Lung microvascular endothelial cell (primary cell): ENCODE measurements around the gene KNDC1. TPM values are rescaled to one million over a fixed set of nuclear protein-coding genes. Genes with fewer than 3 reads are reported as not detected.
"Not testable (repeated sequence)": the region's sequence is repeated elsewhere in the genome, so short reads cannot be mapped to it uniquely, and the experiment has no call there.

Experiments
- DNase-seq, 2 donors: peaks; one replicate each; pipeline versions ENCODE4 v3.0.0 to v3.0.0-alpha.2; 2010; ENCODE audit warnings: low read depth in 2 of 2
- total RNA-seq: library from RNA; depleted of rRNA; stranded (reverse); fragments of >200 nt; gene quantifications from 2 replicates; pipeline ENCODE4 v1.2.1, GENCODE V29; 2014

Gene KNDC1, protein sequence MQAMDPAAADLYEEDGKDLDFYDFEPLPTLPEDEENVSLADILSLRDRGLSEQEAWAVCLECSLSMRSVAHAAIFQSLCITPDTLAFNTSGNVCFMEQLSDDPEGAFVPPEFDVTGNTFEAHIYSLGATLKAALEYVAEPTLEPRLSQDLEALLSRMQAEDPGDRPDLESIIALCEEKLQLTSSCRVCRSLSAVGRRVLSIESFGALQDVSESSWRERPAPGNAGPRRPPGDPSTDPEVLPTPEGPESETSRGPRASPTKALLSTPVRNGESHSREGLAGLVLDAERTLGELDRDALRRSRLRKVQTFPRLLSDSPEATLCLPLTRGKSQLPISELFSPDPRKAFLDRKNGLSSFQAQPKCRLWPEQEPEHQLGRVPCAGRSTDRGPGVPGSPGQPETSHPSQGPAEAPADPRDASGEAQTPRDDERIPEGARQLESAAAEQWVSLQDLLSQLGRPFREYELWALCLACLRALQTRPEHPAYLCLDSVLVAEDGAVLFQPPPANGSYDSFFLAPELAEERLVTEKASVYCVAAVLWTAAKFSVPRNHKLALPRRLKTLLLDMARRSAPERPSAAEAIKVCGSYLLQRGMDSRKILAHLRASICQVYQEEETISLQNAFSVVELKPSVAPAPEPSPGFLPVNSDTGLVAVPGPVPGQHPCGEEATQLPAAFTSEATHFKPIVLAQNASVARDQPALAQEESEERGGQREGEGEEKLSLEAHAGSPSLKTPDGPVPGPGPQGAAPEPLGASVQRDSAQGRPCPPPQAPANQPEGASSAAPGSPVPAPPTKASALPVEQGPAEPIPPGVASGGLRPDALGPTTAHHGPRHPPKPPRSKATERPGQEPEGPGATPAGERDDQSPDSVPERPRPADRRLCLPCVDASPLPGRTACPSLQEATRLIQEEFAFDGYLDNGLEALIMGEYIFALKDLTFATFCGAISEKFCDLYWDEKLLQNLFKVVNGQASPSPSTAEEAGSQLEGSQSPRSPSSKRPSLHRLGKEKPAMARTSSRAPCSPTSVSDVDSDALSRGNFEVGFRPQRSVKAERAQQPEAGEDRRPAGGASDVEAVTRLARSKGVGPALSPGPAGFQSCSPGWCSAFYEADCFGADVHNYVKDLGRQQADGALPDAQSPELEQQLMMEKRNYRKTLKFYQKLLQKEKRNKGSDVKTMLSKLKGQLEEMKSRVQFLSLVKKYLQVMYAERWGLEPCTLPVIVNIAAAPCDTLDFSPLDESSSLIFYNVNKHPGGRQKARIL (N-terminal part only)
- 0.20 TPM in 1 of 2 replicates, not detected in the other for total RNA-seq

DNA sequence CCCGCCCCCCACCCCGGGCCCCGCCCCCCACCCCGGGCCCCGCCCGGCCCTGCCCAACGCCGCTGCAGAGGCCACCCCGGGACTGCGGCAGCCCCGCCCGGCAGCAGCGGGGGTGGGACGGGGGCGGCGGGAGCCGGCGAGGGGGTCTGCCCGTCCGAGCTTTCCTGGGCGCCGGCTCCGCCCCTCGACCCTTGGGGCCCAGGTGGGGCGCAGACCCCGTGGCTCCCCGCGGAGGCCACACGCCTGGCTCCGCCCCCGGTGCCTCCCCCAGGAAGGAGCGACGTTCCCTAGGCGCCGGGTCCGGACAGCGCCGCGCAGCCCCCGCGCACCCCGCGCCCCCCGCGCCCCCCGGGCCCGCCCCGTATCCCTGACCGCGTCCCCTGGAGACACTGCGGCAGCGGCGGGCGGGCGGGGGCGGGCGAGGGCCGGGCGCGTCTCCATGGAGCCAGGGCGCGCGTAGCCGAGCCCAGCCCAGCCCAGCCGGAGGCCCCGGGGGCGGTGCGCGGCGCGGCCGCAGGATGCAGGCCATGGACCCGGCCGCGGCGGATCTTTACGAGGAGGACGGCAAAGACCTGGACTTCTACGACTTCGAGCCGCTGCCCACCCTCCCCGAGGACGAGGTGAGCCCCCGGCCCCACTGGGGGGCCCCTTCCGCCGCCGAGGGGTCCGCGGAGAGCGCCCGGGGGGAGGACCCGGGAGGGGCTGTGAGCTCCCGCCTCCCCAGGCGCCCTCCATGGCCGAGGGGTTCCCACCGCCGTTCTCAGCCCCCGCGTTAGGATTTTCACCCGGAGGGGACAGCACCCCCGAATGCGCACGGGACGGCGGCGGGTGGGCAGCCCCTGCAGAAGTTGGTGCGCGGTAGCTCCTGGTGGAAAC, at the start of gene KNDC1:
Gene KNDC1, plus strand, starts transcription at position 270 of the 876 bp plus-strand sequence. Its CDS starts 249 bp downstream, at position 519.
- DNase-seq, result peak in 1 of 2 donors; percentile 32

DNA sequence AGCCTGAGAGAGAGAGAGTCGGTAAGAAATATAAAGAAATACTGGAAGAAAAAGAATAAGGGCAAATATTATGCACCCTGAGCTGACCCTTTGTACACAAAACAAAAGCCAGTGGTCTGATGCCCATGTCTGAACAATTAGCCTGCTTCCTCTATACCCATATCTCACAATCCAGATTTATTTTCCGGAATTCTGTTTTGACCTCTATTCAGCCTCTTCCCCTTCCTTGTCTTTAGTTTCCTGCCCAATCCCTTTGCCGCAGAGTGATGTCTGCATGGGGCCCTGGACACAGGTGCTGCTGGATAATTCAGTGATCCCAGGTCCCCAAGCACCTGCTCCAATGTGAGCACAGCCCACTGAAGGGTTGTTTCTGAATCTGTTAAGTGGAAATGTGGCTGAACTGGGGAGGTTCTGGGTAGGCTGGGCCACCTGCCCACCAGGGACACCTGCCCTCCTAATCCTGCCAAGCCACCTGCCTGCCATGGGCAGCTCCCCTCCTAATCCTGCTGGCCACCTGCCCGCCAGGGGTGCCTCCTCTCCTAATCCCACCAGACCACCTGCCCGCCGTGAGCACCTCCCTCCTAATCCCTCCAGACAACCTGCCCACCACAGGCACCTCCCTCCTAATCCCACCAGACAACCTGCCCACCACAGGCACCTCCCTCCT, 49.3 kb upstream of the KNDC1 start:
- peak; percentile 7 to 84 for DNase-seq

DNA sequence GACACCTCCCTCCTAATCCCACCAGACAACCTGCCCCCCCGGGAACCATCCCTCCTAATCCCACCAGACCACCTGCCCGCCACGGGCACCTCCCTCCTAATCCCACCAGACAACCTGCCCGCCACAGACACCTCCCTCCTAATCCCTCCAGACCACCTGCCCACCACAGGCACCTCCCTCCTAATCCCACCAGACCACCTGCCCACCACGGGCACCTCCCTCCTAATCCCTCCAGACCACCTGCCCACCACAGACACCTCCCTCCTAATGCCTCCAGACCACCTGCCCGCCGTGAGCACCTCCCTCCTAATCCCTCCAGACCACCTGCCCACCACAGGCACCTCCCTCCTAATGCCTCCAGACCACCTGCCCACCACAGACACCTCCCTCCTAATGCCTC, 48.4 kb upstream of the KNDC1 start:
- not testable (repeated sequence) for DNase-seq

DNA sequence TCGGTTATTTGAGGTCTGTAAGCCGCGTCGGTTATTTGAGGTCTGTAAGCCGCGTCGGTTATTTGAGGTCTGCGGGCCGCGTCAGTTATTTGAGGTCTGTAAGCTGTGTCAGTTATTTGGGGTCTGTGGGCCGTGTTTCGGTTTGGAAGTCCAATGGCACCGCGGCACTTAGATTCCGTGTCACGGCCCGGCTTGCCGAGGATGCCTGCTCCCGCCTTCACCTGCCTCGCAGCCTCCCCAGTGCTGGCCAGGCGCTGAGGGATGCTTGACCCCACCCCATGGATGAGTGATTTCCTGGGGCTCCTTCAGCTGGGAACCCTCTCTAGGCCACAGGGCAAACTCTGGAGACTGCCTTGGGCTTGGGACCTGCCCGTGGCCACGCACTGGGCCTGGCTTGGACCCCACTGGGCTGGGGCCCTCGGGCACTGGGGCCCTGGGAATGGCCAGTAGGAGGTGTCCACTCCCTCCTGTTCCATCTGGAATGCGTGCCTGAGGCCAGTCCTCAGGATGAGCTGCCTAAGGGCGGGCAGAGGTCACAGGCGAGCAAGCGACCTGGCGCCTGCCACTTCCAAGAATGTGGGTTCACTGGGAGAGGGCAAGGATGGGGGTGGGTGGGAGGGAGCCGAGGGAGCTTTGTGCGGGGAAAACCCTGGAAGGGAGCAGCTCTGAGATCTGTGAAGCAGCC, 46.7 kb upstream of the KNDC1 start:
- no peak for DNase-seq

DNA sequence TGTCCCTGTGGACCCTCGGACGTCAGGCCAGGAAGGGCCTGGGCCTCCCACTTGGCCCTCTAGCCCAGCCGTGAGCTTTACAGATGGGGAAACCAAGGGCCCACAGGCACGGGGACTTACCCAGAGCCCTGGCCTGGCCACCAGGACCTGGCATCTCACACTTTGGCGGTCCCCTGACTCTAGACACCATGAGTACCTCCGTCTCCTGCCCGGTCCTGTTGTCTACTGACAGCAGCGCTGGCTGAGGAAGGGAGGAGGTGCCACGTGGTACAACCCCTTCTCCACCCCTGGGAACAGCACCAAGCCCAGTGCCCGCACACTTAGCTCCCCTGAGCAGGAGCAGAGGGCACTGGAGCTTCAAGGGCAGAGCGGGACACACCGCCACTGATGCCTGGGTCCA, 46.2 kb upstream of the KNDC1 start:
- no peak for DNase-seq

DNA sequence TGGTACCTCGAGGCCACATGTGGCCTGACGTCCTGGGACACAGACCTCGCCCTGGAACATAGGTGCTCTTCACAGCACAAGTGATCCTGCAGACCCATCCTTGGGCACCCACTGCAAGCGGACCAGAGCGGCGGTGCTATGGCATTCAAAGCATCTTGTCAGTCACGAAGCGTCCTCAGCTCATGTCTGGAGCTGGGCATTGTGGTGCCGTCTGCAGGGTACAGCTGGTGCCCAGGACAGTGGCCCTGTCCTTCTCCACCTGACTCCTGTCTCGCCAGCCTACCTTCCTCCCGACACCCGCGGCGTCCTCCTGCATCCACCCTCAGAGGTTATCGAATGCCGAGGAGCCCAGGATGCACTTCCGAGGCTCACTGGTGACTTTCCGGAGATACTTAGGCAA, 45.8 kb upstream of the KNDC1 start:
- DNase-seq, result no peak

DNA sequence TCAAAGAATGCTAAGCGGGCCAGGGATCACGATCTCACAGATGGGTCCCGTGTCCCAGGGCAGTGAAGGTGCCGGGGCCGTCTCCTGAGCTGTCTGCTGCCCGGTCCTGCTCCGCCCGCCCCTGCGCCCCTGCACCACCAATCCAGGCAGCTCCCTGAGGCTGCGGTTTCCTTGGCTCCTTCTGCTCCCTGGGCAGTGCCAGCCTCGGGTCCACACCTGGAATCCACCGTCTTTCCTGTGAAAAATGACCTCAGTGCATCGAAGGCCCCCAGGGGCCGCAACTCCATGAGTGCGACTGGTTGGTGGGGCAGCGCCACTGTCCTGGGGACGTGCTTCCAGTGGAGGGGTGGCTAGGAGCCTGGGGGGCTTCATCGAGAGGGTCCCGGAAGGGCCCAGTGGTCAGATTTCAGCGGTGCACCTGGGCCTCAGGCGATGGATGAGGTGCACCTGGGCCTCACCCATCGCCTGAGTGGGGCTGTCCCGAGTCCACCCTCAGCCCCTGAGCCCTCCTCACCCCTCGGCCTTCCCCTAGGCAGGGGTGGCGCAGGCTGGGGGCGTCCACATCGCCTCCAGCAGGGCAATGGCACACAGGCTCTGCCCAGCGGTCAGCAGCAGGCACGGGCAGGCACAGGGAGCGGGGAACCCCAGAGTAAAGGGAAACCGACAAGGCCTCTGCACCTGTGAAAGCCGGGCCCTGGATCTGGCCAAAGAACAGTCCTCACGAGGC, 45.1 kb upstream of the KNDC1 start:
- no peak for DNase-seq

DNA sequence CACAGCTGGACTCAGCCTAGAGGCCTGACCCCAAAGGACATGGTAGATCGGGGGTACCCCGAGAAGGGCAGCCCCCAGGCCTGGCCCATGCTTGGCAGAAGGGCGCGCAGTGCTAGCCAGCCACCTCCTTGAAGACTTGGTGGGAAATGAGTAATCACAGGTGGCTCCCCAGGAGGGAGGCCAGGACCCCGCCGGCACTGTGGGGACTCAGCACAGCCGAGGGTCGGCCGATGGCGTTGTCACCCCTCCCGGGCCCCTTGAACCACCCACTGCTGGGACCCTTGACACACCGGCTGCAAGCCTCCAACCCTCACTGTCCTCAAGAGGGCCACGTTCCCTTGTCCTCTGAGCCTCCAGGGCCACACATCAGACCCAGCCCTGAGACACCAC, 44.6 kb upstream of the KNDC1 start:
- DNase-seq, result no peak

DNA sequence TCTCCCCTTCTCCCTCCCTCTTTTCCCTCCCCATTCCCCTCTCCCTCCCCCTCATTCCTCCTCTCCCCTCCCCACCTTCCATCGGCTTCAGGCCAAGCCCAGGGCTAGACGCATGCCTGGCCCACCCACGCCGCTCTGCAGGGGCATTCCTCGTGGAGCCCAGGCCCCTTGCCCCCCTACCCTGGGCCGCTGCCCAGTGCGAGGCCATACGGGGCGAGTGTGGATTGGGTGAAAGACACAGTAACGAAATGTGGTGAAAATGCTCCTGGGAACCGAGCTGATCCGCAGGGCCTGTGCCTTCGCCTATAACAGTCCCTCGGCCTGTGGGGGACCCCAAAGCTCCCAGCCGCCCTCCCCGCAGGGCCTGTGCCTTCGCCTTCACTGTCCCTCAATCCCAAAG, 44.0 kb upstream of the KNDC1 start:
- no peak for DNase-seq

DNA sequence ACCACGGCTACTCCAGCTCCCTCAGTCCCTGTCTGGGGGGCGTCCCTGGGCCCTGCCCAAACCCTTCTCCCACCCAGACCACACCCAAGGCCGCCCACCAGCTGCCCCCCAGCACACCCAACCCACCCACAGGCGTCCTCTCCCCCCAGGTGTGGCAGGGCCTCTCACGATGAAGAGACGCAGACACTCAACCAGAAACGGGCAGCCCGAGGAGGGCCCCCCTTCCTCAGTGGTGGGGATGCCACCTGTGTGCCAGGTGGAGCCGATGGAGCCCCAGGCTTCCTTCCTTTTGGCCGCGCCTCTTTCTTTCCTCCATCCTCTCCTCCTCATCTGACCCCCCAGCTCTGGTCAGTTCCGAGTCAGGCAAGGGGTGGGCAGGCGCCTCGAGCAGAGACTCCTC, 43.6 kb upstream of the KNDC1 start:
- DNase-seq, result no peak

DNA sequence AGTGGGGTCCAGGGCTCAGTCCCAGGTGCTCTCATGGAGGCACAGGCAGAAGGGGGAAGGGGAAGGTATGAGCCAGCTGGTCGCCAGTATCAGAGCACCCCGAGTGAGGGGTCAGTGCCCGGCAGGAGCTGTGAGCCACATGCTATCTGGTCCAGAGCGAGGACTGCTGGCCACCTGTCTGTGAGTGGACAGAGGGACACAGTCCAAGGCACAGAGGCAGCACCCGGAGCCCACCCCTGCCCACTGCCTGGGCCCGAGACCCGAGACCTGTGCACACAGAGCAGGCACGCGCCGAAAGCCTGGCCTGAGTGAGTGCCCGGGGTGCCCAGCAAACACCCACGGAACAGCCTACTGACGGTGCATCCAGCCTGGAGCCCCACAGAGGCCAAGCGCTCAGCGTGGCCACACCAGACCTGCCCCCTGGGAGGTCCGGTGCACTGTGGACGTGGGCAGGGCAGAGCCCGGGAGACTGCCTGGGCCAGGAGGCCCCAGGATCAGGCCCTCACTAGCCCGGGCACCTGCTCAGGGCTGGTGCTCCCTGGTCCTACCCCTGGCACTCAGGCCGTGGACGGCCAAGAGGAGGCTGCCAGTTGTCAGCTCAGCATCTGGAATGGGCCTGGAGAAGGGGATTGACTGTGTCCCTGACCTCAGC, 42.9 kb upstream of the KNDC1 start:
- no peak for DNase-seq

DNA sequence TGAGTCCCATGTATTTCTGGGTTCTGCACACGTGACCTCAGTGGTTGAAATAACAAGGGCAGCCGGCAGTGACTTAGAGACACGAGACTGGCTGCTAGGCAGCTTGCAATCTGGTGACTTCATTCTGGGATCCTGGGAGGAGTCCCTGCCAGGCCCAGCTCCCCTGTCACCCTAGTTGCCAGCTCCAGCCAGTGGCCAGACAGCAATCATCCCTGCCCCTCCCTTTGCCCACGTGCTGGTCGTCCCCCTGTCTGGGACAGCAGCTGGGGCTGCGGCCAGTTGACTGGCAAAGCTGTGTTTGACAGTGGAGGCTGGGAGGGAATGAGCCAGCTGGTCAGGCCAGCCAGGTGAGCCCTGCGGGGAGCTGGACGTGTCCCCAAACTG, 42.3 kb upstream of the KNDC1 start:
- no peak for DNase-seq

DNA sequence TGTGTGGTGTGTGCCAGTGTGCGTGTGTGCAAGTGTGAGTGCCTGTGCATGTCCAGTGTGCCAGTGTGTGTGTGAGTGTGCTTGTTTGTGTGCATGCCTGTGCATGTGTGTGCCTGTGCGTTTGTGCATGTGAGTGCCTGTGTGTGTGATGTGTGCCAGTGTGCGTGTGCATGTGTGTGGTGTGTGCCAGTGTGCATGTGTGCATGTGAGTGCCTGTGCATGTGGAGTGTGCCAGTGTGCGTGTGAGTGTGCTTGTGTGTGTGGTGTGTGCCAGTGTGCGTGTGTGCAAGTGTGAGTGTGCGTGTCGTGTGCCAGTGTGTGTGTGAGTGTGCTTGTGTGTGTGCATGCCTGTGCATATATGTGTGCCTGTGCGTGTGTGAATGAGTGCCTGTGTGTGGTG, 38.5 kb upstream of the KNDC1 start:
- no peak for DNase-seq

DNA sequence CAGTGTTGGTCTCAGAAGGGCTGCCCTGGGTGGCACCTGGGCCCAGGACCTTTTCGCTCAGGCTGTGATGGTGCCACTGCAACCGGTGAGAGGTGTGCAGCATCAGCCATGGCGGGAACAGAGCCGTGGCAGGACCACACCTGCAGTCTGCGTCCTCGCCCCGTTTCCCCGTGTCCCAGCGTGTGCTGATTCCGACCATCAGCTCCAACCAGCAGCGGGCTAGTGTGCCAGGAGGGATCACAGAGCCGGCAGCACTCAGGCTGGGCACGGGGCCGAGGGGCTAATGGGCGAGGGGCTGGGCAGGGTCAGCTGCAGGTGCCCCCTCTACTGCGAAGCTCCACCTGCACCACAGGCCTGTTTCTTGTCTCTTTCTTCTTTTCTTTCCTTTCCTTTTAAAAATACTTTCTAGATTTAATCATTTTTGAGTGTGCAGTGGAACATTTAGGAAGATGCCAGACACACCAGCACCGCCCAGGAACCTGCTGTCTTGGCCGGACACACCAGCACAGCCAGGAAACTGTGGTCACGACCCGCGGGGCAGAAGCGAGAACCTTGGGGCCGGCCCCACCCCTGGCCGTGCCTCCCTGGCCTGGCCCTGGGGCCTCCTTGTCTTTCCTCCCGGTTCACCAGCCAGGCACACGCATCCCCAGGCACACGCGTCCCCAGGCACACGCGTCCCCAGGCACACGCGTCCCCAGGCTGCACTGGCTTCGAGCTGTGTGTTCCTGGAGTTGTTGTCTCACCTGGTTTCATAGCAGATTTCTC, 37.7 kb upstream of the KNDC1 start:
- DNase-seq, result no peak

DNA sequence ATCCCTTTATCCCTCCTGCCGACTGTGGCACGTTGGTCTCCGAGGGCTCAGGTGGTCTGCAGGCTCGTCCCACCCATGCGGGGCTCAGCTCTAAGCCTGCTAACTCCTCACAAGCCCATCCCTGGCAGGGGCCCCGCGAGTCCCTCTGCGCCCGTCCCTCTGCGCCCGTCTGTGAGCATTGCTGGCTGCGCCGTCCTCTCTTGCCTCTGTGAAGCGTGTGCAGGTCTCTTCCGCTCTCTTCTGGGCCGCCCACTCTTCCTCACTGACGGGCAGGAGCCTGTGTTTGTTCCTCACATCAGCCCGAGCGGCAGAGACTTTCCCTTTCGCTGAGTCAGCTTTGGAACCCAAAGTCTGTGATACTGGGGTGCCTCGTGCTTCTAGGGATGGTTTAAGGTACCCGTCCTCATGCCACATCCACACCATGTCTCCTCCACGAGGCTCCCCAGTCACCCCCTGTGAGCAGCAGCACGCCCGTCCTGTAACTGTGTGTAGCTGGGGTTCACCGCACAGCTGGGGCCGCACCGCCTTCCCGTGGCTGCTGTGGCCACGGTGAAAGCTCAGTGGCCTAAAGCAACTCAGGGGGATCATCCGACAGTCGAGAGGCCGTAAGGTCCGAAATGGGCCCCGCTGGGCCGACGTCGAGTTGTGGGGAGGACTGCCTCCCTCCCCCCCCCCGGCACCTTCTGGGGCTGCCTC, 36.8 kb upstream of the KNDC1 start:
- DNase-seq, result no peak

DNA sequence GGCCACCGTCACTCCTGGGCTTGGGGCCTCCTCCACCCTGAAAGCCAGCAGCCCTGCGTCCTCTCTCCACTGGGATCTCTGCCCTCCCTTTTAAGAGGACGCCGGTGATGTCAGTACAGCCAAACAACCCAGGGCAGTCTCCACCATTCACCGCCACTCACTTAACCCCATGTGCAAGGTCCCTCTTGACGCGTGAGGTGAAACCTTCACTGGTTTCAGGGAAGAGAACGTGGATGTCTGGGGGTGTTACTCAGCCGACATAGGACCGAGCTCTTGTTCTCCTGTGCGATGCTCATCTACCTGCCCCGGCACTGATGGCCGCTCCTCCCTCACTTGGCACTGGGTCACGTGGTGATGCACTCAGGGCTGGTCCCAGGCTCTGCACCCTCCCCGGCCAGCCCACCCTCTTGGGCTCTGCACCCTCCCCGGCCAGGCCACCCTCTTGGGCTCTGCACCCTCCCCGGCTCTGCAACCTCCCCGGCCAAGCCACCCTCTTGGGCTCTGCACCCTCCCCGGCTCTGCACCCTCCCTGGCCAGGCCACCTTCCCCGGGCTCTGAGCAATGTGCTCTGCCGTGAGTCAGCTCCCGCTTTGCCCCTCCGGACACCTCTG, 36.2 kb upstream of the KNDC1 start:
- DNase-seq, result no peak
